K562 treated with DMSO at 1 percent for 4 hours (cell line): ENCODE results near the gene OR4C11. TPM values are rescaled to one million over a fixed set of nuclear protein-coding genes. Genes with fewer than 3 reads are reported as not detected.

ENCODE experiments used
- total RNA-seq: library from RNA; unstranded; fragments of 300-600 nt; gene quantifications from 2 replicates; pipeline ENCODE4 v1.2.3, GENCODE V29; 2022; ENCODE audit not compliant: insufficient read depth

The OR4C11 gene, protein sequence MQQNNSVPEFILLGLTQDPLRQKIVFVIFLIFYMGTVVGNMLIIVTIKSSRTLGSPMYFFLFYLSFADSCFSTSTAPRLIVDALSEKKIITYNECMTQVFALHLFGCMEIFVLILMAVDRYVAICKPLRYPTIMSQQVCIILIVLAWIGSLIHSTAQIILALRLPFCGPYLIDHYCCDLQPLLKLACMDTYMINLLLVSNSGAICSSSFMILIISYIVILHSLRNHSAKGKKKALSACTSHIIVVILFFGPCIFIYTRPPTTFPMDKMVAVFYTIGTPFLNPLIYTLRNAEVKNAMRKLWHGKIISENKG
- not detected in 2 replicates for total RNA-seq

DNA sequence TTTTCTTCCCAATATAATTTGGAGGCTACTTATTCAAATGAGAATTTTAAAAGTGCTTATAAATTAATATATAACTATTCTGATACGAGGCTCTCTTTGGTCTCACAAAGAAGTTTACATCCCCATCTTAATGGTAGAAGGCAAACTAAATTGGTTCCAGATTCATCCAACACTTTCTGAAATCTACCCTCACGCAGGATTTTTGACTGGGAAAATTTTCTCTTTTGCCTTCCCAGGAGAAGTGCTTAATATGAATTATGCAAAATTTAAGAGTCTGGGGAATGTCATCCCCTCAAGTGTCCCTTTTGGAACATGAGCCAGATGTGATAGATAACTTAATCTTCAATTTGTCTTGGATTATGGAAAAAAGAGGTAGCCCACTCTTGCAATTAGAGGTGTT, at the start of gene OR4C11:
Gene OR4C11, minus strand, starts transcription at position 101 of the 400 bp plus-strand sequence. CDS start 3,272 bp downstream, outside the sequence.

DNA sequence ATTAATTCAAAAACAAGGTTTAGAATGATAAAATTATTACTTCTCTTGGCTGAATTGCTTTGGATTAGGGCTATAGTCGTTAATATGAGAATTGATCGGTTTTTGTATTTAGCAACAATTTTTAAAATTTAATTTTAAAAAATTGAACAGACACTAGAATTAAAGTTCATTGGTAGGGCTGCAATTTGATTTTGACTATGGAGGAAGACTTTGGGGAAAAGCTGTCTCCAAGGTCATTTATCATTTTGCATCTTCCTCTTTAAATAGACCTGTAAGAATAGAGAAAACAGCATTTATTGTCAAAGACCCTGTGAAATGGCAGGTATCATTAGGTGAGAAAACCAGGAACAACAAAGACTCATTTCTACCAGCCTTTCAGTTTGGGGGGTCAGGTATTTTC, 40.6 kb upstream of the OR4C11 start, which contains the start of gene OR4S2:
Gene OR4S2, plus strand, starts transcription at position 301 of the 400 bp plus-strand sequence. CDS start 2,577 bp downstream, outside the sequence.

DNA sequence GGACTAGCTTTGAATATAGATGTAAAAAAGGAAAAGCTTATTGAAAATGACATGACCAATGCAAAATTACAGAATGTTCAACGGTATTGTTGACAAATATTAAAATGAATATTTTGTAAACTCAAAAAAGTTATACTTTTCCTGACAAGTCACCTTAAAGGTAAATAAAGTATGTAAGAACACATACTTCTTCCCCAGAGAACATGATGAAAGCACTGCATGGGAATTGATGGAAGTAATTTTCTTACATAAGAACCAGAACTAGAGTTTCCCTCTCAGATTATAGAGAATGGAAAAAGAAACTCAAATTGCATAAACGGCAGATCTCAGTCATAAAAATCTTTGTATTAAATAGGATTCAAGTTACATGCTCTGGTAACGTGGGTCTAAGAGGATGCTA, 27.4 kb upstream of the OR4C11 start, which contains the start of gene OR4P4:
Gene OR4P4, plus strand, starts transcription at position 301 of the 400 bp plus-strand sequence.

DNA sequence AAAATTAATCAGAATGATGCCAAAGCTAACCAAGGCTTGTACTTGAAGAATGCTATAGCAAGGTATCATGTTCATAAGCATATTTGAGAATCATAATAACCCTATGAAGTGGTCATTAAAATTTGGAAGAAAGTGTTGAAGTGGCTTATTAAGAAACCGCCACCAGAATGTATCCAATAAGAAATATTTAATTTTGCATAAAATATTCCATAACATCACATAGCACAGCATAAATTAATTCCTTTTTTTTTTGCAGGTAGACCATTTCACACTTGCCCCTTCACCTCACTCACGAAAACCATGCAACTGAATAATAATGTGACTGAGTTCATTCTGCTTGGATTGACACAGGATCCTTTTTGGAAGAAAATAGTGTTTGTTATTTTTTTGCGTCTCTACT, 35.6 kb downstream of the OR4C11 start, which contains the start of gene OR4C16:
Gene OR4C16, plus strand, starts transcription at position 301 of the 400 bp plus-strand sequence. Its CDS starts 0 bp downstream, at position 301.

DNA sequence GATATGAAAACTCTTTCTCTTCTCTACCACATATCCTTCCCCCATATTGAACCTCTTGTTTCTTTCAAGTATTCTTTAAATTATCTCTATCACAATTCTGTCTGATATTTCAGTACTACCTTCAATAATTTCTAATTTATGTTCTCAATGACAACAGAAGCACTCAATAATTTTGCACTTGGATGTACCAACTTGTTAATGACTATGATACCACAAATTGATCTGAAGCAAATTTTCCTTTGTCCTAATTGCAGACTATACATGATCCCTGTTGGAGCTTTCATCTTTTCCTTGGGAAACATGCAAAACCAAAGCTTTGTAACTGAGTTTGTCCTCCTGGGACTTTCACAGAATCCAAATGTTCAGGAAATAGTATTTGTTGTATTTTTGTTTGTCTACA, 53.3 kb downstream of the OR4C11 start, which contains the start of gene OR4C15:
Gene OR4C15, plus strand, starts transcription at position 301 of the 400 bp plus-strand sequence. Its CDS starts 0 bp downstream, at position 301.

Other genes starting within 250 kb of the OR4C11 start
- gene OR4A15, start 239.7 kb downstream of the OR4C11 start, total RNA-seq: not detected in 2 replicates
- gene OR4C15, start 53.2 kb downstream of the OR4C11 start, total RNA-seq: not detected in 2 replicates
- gene OR4C16, start 35.5 kb downstream of the OR4C11 start, total RNA-seq: not detected in 2 replicates
- not detected in 2 replicates for gene OR4P4, start 27.5 kb upstream of the OR4C11 start, total RNA-seq
- gene OR4S2, start 40.7 kb upstream of the OR4C11 start, total RNA-seq: not detected in 2 replicates
- gene OR4C6, start 54.6 kb upstream of the OR4C11 start, total RNA-seq: not detected in 2 replicates
- not detected in 2 replicates for gene OR5D13, start 165.8 kb upstream of the OR4C11 start, total RNA-seq
- gene OR5D14, start 187.9 kb upstream of the OR4C11 start, total RNA-seq: not detected in 2 replicates
- not detected in 2 replicates for gene OR5L1, start 203.7 kb upstream of the OR4C11 start, total RNA-seq
- gene OR5D18, start 212.0 kb upstream of the OR4C11 start, total RNA-seq: not detected in 2 replicates
- not detected in 2 replicates for gene OR5L2, start 219.6 kb upstream of the OR4C11 start, total RNA-seq
- gene OR5D16, start 231.1 kb upstream of the OR4C11 start, total RNA-seq: not detected in 2 replicates